ENCODE data around the gene FPGS.

Gene FPGS

GRCh38 chr9:127793093-127793708 is 9.5 kb upstream of the FPGS start:
- Histone ChIP-seq H3K4me3 (ENCODE audit: low read length) (no peak overlapping the region), H3K36me3 (ENCODE audit: insufficient read depth, low read depth, low read length) (peaks cover 52% of the 10 kb centered on the region), H3K9me3 (ENCODE audit: insufficient read depth, low read depth, low read length) (no peaks in the 10 kb centered on the region), H3K4me1 (ENCODE audit: insufficient read depth, low read length) (no peaks in the 10 kb centered on the region), H3K27me3 (ENCODE audit: insufficient read depth, low read length) (no peaks in the 10 kb centered on the region), H3K9ac (ENCODE audit: low read depth, low read length) (0 out of 2 replicates have a peak overlapping the region, but pooled peaks have one; percentile 39), H3K27ac (ENCODE audit: low read length) (no peak overlapping the region)

GRCh38 chr9:127794001-127794791 is 8.5 kb upstream of the FPGS start:
- Histone ChIP-seq H3K4me3 (ENCODE audit: low read length) (no peak overlapping the region), H3K9me3 (ENCODE audit: insufficient read depth, low read depth, low read length) (no peaks in the 10 kb centered on the region), H3K9ac (ENCODE audit: low read depth, low read length) (no peak overlapping the region), H3K27ac (ENCODE audit: low read length) (no peak overlapping the region), H3K4me1 (ENCODE audit: insufficient read depth, low read length) (no peaks in the 10 kb centered on the region), H3K36me3 (ENCODE audit: insufficient read depth, low read depth, low read length) (peaks cover 42% of the 10 kb centered on the region), H3K27me3 (ENCODE audit: insufficient read depth, low read length) (no peaks in the 10 kb centered on the region)

GRCh38 chr9:127796225-127796813 is 6.4 kb upstream of the FPGS start:
- Histone ChIP-seq H3K4me1 (ENCODE audit: insufficient read depth, low read length) (no peaks in the 10 kb centered on the region), H3K27me3 (ENCODE audit: insufficient read depth, low read length) (no peaks in the 10 kb centered on the region), H3K36me3 (ENCODE audit: insufficient read depth, low read depth, low read length) (peaks cover 21% of the 10 kb centered on the region), H3K27ac (ENCODE audit: low read length) (no peak overlapping the region), H3K9me3 (ENCODE audit: insufficient read depth, low read depth, low read length) (no peaks in the 10 kb centered on the region), H3K4me3 (ENCODE audit: low read length) (no peak overlapping the region), H3K9ac (ENCODE audit: low read depth, low read length) (no peak overlapping the region)

DNA sequence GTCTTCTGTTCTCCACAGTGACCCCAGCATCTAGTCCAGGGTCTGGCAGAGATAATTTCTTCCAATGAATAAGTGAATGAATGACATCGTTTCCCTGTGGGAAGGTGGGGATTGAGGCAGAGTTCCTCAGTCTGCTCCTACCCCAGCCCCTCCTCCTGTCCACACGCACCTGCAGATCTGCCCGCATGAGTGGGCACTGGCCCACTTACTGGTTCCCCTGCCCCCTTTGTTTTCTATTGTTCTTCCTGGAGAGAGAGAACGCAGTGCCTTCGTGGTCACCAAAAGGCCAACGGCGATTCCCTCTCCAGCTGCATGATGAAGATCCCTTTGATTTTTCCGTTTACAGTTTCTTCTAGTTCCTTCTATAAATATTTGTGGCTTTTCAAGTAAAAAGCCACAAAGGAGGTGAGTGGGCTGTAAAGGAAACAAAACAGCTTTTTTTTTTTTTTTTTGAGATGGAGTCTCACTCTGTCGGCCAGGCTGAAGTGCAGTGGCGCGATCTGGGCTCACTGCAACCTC is 5.8 kb upstream of the FPGS start:
- no peaks in the 10 kb centered on the region for H3K9me3 ChIP-seq (ENCODE audit: insufficient read depth, low read depth, low read length)
- H3K9ac ChIP-seq (ENCODE audit: low read depth, low read length) = no peak overlapping the region
- H3K36me3 ChIP-seq (ENCODE audit: insufficient read depth, low read depth, low read length) = peaks cover 15% of the 10 kb centered on the region
- no peak overlapping the region for H3K27ac ChIP-seq (ENCODE audit: low read length)
- H3K4me3 ChIP-seq (ENCODE audit: low read length) = no peak overlapping the region
- H3K4me1 ChIP-seq (ENCODE audit: insufficient read depth, low read length) = peaks cover 1% of the 10 kb centered on the region; the same call in 1 of the 2 replicates
- no peaks in the 10 kb centered on the region for H3K27me3 ChIP-seq (ENCODE audit: insufficient read depth, low read length)

GRCh38 chr9:127801955-127802575 is 617 bp upstream of the FPGS start:
- Histone ChIP-seq H3K27ac (ENCODE audit: low read length) (no peak overlapping the region), H3K9ac (ENCODE audit: low read depth, low read length) (peak overlapping the region; percentile 55; the same call in 1 of the 2 replicates), H3K4me3 (ENCODE audit: low read length) (peak overlapping the region; percentile 81), H3K36me3 (ENCODE audit: insufficient read depth, low read depth, low read length) (peaks cover 19% of the 10 kb centered on the region), H3K9me3 (ENCODE audit: insufficient read depth, low read depth, low read length) (no peaks in the 10 kb centered on the region), H3K27me3 (ENCODE audit: insufficient read depth, low read length) (no peaks in the 10 kb centered on the region), H3K4me1 (ENCODE audit: insufficient read depth, low read length) (peaks cover 8% of the 10 kb centered on the region; the same call in 1 of the 2 replicates)

- H3K9ac ChIP-seq (ENCODE audit: low read depth, low read length) = peak overlapping the region; percentile 93
- H3K27me3 ChIP-seq (ENCODE audit: insufficient read depth, low read length) = no peaks in the 10 kb centered on the region
- peak overlapping the region; percentile 89 for H3K4me3 ChIP-seq (ENCODE audit: low read length)
- peaks cover 32% of the 10 kb centered on the region for H3K36me3 ChIP-seq (ENCODE audit: insufficient read depth, low read depth, low read length)
- peaks cover 8% of the 10 kb centered on the region; the same call in 1 of the 2 replicates for H3K4me1 ChIP-seq (ENCODE audit: insufficient read depth, low read length)
- peak overlapping the region; percentile 89 for H3K27ac ChIP-seq (ENCODE audit: low read length)
- no peaks in the 10 kb centered on the region for H3K9me3 ChIP-seq (ENCODE audit: insufficient read depth, low read depth, low read length)
These were observed 1.0 kb downstream of the FPGS start for GRCh38 chr9:127803507-127804352.

- H3K36me3 ChIP-seq (ENCODE audit: insufficient read depth, low read depth, low read length) = peaks cover 37% of the 10 kb centered on the region
These were observed 2.9 kb downstream of the FPGS start for GRCh38 chr9:127805620-127806019.

GRCh38 chr9:127806871-127807270 is 4.2 kb downstream of the FPGS start:
- Histone ChIP-seq H3K4me1 (ENCODE audit: insufficient read depth, low read length) (peaks cover 11% of the 10 kb centered on the region; the same call in 1 of the 2 replicates), H3K36me3 (ENCODE audit: insufficient read depth, low read depth, low read length) (peaks cover 41% of the 10 kb centered on the region), H3K27me3 (ENCODE audit: insufficient read depth, low read length) (no peaks in the 10 kb centered on the region), H3K27ac (ENCODE audit: low read length) (no peak overlapping the region), H3K4me3 (ENCODE audit: low read length) (no peak overlapping the region), H3K9me3 (ENCODE audit: insufficient read depth, low read depth, low read length) (no peaks in the 10 kb centered on the region), H3K9ac (ENCODE audit: low read depth, low read length) (no peak overlapping the region)

More at GRCh38 chr9:127805620-127806019, 2.9 kb downstream of the FPGS start:
- peaks cover 12% of the 10 kb centered on the region; the same call in 1 of the 2 replicates for H3K4me1 ChIP-seq (ENCODE audit: insufficient read depth, low read length)
- no peak overlapping the region for H3K9ac ChIP-seq (ENCODE audit: low read depth, low read length)
- H3K27me3 ChIP-seq (ENCODE audit: insufficient read depth, low read length) = no peaks in the 10 kb centered on the region
- H3K27ac ChIP-seq (ENCODE audit: low read length) = no peak overlapping the region
- no peaks in the 10 kb centered on the region for H3K9me3 ChIP-seq (ENCODE audit: insufficient read depth, low read depth, low read length)
- no peak overlapping the region for H3K4me3 ChIP-seq (ENCODE audit: low read length)

DNA sequence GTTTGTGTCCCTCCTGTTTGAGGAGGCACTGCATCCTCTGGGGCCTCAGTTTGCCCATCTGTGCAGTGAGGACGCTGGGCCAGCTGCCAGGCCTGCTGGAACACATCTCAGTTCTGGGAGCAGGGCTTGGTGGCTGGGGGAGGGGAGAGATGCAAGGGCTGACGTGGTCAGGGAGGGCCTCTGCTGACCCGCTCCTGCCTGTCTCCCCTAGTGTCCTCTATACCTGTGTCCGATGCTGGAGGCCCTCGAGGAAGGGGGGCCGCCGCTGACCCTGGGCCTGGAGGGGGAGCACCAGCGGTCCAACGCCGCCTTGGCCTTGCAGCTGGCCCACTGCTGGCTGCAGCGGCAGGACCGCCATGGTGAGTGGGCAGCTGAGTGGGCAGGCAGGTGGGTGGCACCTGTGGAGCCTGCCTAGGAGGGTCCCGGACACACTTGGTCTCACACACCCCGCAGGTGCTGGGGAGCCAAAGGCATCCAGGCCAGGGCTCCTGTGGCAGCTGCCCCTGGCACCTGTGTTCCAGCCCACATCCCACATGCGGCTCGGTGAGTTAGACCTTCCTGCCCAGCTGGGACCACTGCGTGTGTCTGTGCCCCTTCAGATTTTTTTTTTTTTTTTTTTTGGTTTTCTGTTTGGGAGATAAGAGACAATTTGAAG is 5.8 kb downstream of the FPGS start:
- Histone ChIP-seq H3K4me3 (ENCODE audit: low read length) (no peak overlapping the region), H3K27me3 (ENCODE audit: insufficient read depth, low read length) (no peaks in the 10 kb centered on the region), H3K9me3 (ENCODE audit: insufficient read depth, low read depth, low read length) (no peaks in the 10 kb centered on the region), H3K27ac (ENCODE audit: low read length) (no peak overlapping the region), H3K36me3 (ENCODE audit: insufficient read depth, low read depth, low read length) (peaks cover 56% of the 10 kb centered on the region), H3K4me1 (ENCODE audit: insufficient read depth, low read length) (peaks cover 8% of the 10 kb centered on the region; the same call in 1 of the 2 replicates), H3K9ac (ENCODE audit: low read depth, low read length) (no peak overlapping the region)

GRCh38 chr9:127809002-127809539 is 6.4 kb downstream of the FPGS start:
- Histone ChIP-seq H3K27ac (ENCODE audit: low read length) (no peak overlapping the region), H3K9me3 (ENCODE audit: insufficient read depth, low read depth, low read length) (no peaks in the 10 kb centered on the region), H3K27me3 (ENCODE audit: insufficient read depth, low read length) (no peaks in the 10 kb centered on the region), H3K36me3 (ENCODE audit: insufficient read depth, low read depth, low read length) (peaks cover 62% of the 10 kb centered on the region), H3K4me1 (ENCODE audit: insufficient read depth, low read length) (peaks cover 4% of the 10 kb centered on the region; the same call in 1 of the 2 replicates), H3K9ac (ENCODE audit: low read depth, low read length) (peak overlapping the region; percentile 32; the same call in 1 of the 2 replicates), H3K4me3 (ENCODE audit: low read length) (peak overlapping the region; percentile 51; the same call in 1 of the 2 replicates)
